HCT116 (cell line): ENCODE measurements around the gene TMEM87A. TPM values are rescaled to one million over a fixed set of nuclear protein-coding genes. Genes with fewer than 3 reads are reported as not detected.

Source experiments
- ATAC-seq: fragments of 200-7000 bp; cut with Tn5 transposase; 2 replicates; pipeline ENCODE4 v1.9.1; 2020; ENCODE audit warnings: mild to moderate bottlenecking, moderate library complexity
- BruUV-seq: library from RNA; stranded (reverse); fragments of 400-500 nt; replicated peaks from 2 replicates; lab custom pipeline; 2021; lab: Mats Ljungman, UMichigan
- CTCF ChIA-PET: fragments of 300-600 bp; sonication (Branson Sonifier 250); formaldehyde crosslinking; loops from one replicate; lab custom pipeline; 2021; ENCODE audit warnings: antibody characterized with exemption; lab: Charles Lee
- POLR2A ChIA-PET: fragments of 300-600, 350-600 bp; sonication (Branson Sonifier 250); formaldehyde crosslinking; loops from one replicate; lab custom pipeline; 2021; ENCODE audit warnings: antibody characterized with exemption; lab: Charles Lee
- RAD21 ChIA-PET, 2 experiments: fragments of 300-600 bp; sonication (Branson Sonifier 250); formaldehyde crosslinking; loops; one replicate each; lab custom pipeline; 2023; ENCODE audit warnings: low total read pairs in 2 of 2; ENCODE audit not compliant: uncharacterized antibody in 2 of 2, unreplicated experiment in 2 of 2, low non-redundant PET in 1 of 2; lab: Charles Lee
- DNase-seq: peaks from one replicate; pipeline ENCODE4 v3.0.0-alpha.2; 2010; ENCODE audit warnings: low read depth, low spot score
- H2AFZ ChIP-seq: fragments of 200-600 bp; shearing (Covaris generic), sonication (generic); 2 replicates; pipeline ENCODE4 v1.6.1; 2017; ENCODE audit warnings: low read depth, mixed run types, mixed read lengths, antibody characterized with exemption, low read length; ENCODE audit not compliant: poor library complexity, severe bottlenecking
- H3K27ac ChIP-seq: 2 replicates; pipeline ENCODE4 v1.5.1; 2012; ENCODE audit warnings: low read depth, low read length
- H3K27me3 ChIP-seq: fragments of 200-600 bp; sonication (generic); 2 replicates; pipeline ENCODE4 v1.6.1; 2016; ENCODE audit warnings: mixed run types, low read length, mixed read lengths; ENCODE audit not compliant: insufficient read depth
- H3K36me3 ChIP-seq, 2 experiments: fragments of 200-500 bp in 1 of 2; fragments of 200-600 bp in 1 of 2; sonication (Bioruptor generic) in 1 of 2; sonication (generic) in 1 of 2; 2 replicates each; pipeline versions ENCODE4 v1.5.1 to v1.6.1; 2014 to 2016; ENCODE audit warnings: low read length in 2 of 2, inconsistent platforms in 1 of 2, mixed read lengths in 1 of 2, mixed run types in 1 of 2; ENCODE audit not compliant: insufficient read depth in 2 of 2, control insufficient read depth in 1 of 2
- H3K4me1 ChIP-seq, 2 experiments: fragments of 200-600 bp in 1 of 2; sonication (generic) in 1 of 2; 2 replicates each; pipeline versions ENCODE4 v1.5.1 to v1.6.1; 2012 to 2017; ENCODE audit warnings: low read length in 2 of 2, inconsistent platforms in 1 of 2, mild to moderate bottlenecking in 1 of 2, mixed read lengths in 1 of 2, mixed run types in 1 of 2, moderate library complexity in 1 of 2; ENCODE audit not compliant: insufficient read depth in 2 of 2, control insufficient read depth in 1 of 2
- H3K4me2 ChIP-seq: fragments of 200-600 bp; sonication (generic); 2 replicates; pipeline ENCODE4 v1.6.1; 2017; ENCODE audit warnings: mixed run types, low read length, mixed read lengths
- H3K4me3 ChIP-seq, 2 experiments: fragments of 200-600 bp in 1 of 2; sonication (generic) in 1 of 2; replicated peaks in 1 of 2; 2 replicates each; pipeline ENCODE4 v1.5.1; 2011 to 2016; ENCODE audit warnings: low read length in 2 of 2, control low read depth in 1 of 2, low read depth in 1 of 2, mild to moderate bottlenecking in 1 of 2, mixed read lengths in 1 of 2, mixed run types in 1 of 2
- H3K79me2 ChIP-seq: fragments of 200-600 bp; sonication (generic); 2 replicates; pipeline ENCODE4 v1.6.1; 2017; ENCODE audit warnings: mild to moderate bottlenecking, mixed run types, low read length, moderate library complexity, mixed read lengths; ENCODE audit not compliant: insufficient read depth
- H3K9ac ChIP-seq: fragments of 200-600 bp; sonication (generic); 2 replicates; pipeline ENCODE4 v1.6.1; 2016; ENCODE audit warnings: low read length, mixed read lengths
- H3K9me2 ChIP-seq: fragments of 200-600 bp; sonication (generic), shearing (Covaris generic); 2 replicates; pipeline ENCODE4 v1.6.1; 2017; ENCODE audit warnings: mixed run types, mild to moderate bottlenecking, moderate library complexity; ENCODE audit not compliant: insufficient read depth
- H3K9me3 ChIP-seq, 2 experiments: fragments of 200-500 bp in 1 of 2; fragments of 200-600 bp in 1 of 2; sonication (Bioruptor generic) in 1 of 2; sonication (generic) in 1 of 2; 2 replicates each; pipeline ENCODE4 v1.6.1; 2014 to 2017; ENCODE audit warnings: low read length in 2 of 2, mixed read lengths in 2 of 2, inconsistent platforms in 1 of 2, low read depth in 1 of 2, mild to moderate bottlenecking in 1 of 2, mixed run types in 1 of 2, moderate library complexity in 1 of 2; ENCODE audit not compliant: control insufficient read depth in 1 of 2, insufficient read depth in 1 of 2
- H4K20me1 ChIP-seq: fragments of 200-600 bp; sonication (generic), shearing (Covaris generic); 2 replicates; pipeline ENCODE4 v1.6.1; 2017; ENCODE audit warnings: mixed run types, mild to moderate bottlenecking, moderate library complexity; ENCODE audit not compliant: insufficient read depth
- ATF3 ChIP-seq: IDR thresholded peaks from 2 replicates; pipeline ENCODE4 v1.6.1; 2012
- CBX3 ChIP-seq: IDR thresholded peaks from 2 replicates; pipeline ENCODE4 v1.6.1; 2012; ENCODE audit warnings: low read depth
- CTCF ChIP-seq, 3 experiments: fragments of 200-600 bp in 1 of 3; sonication (generic) in 1 of 3; IDR thresholded peaks in 2 of 3; conservative IDR thresholded peaks in 1 of 3; 2 replicates each; pipeline ENCODE4 v1.5.1; 2012 to 2017; ENCODE audit warnings: low read depth in 2 of 3, low read length in 2 of 3, antibody characterized with exemption in 1 of 3, borderline replicate concordance in 1 of 3, control low read depth in 1 of 3, mild to moderate bottlenecking in 1 of 3, mixed read lengths in 1 of 3, mixed run types in 1 of 3, moderate library complexity in 1 of 3; ENCODE audit not compliant: insufficient read depth in 1 of 3
- EGR1 ChIP-seq: IDR thresholded peaks from 2 replicates; pipeline ENCODE4 v1.6.1; 2012; ENCODE audit warnings: low read depth
- EZH2phosphoT487 ChIP-seq: fragments of 200-600 bp; IDR thresholded peaks from 2 replicates; pipeline ENCODE4 v1.6.1; 2018; ENCODE audit warnings: antibody characterized with exemption, borderline replicate concordance
- FOSL1 ChIP-seq: IDR thresholded peaks from 2 replicates; pipeline ENCODE4 v1.6.1; 2012; ENCODE audit warnings: low read depth
- POLR2AphosphoS5 ChIP-seq: IDR thresholded peaks from 2 replicates; pipeline ENCODE4 v1.6.1; 2011; ENCODE audit warnings: mild to moderate bottlenecking, low read depth, low read length, moderate library complexity
- SP1 ChIP-seq: IDR thresholded peaks from 2 replicates; pipeline ENCODE4 v1.6.1; 2012; ENCODE audit warnings: low read depth
- intact Hi-C: fragments of 100-400 bp; cut with micrococcal nuclease; formaldehyde crosslinking; loops from 2 replicates; pipeline ENCODE4 v1.10.0; 2022
- total RNA-seq: library from RNA; stranded (reverse); gene quantifications from one replicate; pipeline ENCODE4 v1.2.1, GENCODE V29; 2021; ENCODE audit not compliant: unreplicated experiment

The TMEM87A gene
- total RNA-seq, 1 experiment from 2014 or later = 44.0 TPM

- Histone ChIP-seq H3K27ac (no peak overlapping the region), H4K20me1 (no peaks in the 10 kb centered on the region), H3K36me3 (peaks cover 24 to 34% of the 10 kb centered on the region in 2 experiments), H3K4me2 (no peak overlapping the region), H3K27me3 (no peaks in the 10 kb centered on the region), H3K9me3 (no peaks in the 10 kb centered on the region), H2AFZ (no peak overlapping the region), H3K4me1 (no peaks in the 10 kb centered on the region), H3K4me3 (no peak overlapping the region), H3K9me2 (no peaks in the 10 kb centered on the region), H3K79me2 (no peaks in the 10 kb centered on the region), H3K9ac (no peak overlapping the region)
- TF ChIP-seq POLR2AphosphoS5 (no peak), CBX3 (no peak), SP1 (no peak), FOSL1 (no peak), CTCF (IDR thresholded peaks at IDR 0.05 in 2 of 3, conservative IDR thresholded peaks at IDR 0.05 in 1 of 3; ENCODE audit: borderline replicate concordance in 1 of 3, insufficient read depth in 1 of 3, low read depth in 2 of 3, low read length in 2 of 3) (no peak), ATF3 (no peak), EGR1 (no peak), EZH2phosphoT487 (no peak)
- intact Hi-C loops = no loop called here
- no peak for DNase-seq
- ChIA-PET CTCF (no interaction called here), RAD21 (no interaction called here), POLR2A (no interaction called here)
- ATAC-seq = no peak
- BruUV-seq = no TSS peak
Measured at GRCh38 chr15:42220216-42220615, 53.0 kb downstream of the TMEM87A start.
